Stomach smooth muscle (tissue), 2 donors: ENCODE data around the gene MAP3K21.

ENCODE experiments used
- H3K27ac ChIP-seq: one replicate; pipeline ENCODE4 v1.7.0; 2013; ENCODE audit warnings: mild to moderate bottlenecking, low read length, inconsistent platforms
- H3K27me3 ChIP-seq, 2 donors: one replicate each; pipeline ENCODE4 v1.7.0; 2013; ENCODE audit warnings: low read length in 2 of 2; ENCODE audit not compliant: insufficient read depth in 2 of 2, control insufficient read depth in 1 of 2
- H3K36me3 ChIP-seq, 2 donors: one replicate each; pipeline ENCODE4 v1.7.0; 2013; ENCODE audit warnings: low read length in 2 of 2; ENCODE audit not compliant: control insufficient read depth in 2 of 2, insufficient read depth in 2 of 2
- H3K4me1 ChIP-seq: one replicate; pipeline ENCODE4 v1.7.0; 2013; ENCODE audit warnings: low read length; ENCODE audit not compliant: control insufficient read depth, insufficient read depth
- H3K4me3 ChIP-seq, 2 donors: one replicate each; pipeline ENCODE4 v1.7.0; 2013; ENCODE audit warnings: low read length in 2 of 2
- H3K9ac ChIP-seq, 2 donors: one replicate each; pipeline ENCODE4 v1.7.0; 2013; ENCODE audit warnings: low read length in 2 of 2, mild to moderate bottlenecking in 1 of 2
- H3K9me3 ChIP-seq, 2 donors: one replicate each; pipeline ENCODE4 v1.7.0; 2013; ENCODE audit warnings: low read length in 2 of 2; ENCODE audit not compliant: control insufficient read depth in 2 of 2
- donor health status: healthy.
- donor health status: Pancreatic carcinoma.

MAP3K21 gene

DNA sequence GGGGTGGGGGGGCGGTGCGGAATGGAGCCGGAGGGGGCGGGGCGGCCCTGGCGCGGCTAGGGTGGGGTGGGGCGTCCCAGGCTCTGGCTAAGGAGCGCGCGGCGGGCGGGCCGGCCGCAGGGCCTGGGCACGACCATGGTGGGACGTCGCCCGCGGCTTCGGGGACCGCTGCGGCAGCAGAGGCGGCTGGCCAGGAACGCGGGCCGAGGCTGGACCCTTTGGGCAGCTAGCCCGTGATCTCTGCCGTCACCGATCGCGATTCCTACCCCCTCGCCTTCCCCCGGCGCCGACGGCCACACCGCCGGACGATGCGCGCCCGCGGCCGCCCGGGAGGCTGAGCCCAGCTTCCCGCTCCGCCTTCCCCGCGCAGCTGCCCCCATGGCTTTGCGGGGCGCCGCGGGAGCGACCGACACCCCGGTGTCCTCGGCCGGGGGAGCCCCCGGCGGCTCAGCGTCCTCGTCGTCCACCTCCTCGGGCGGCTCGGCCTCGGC, at the start of gene MAP3K21:
Gene MAP3K21, plus strand, starts transcription at position 74 of the 491 bp plus-strand sequence. Its CDS starts 305 bp downstream, at position 379.
- Histone ChIP-seq H3K9me3 (no peaks in the 10 kb centered on the region), H3K4me3 (peak within 1 kb of the TSS; percentile 57 to 73), H3K4me1 (peaks cover 17% of the 10 kb centered on the region), H3K9ac (no peak within 1 kb of the TSS), H3K36me3 (no peaks in the 10 kb centered on the region), H3K27ac (no peak within 1 kb of the TSS), H3K27me3 (peaks cover 11 to 29% of the 10 kb centered on the region in 2 donors)

DNA sequence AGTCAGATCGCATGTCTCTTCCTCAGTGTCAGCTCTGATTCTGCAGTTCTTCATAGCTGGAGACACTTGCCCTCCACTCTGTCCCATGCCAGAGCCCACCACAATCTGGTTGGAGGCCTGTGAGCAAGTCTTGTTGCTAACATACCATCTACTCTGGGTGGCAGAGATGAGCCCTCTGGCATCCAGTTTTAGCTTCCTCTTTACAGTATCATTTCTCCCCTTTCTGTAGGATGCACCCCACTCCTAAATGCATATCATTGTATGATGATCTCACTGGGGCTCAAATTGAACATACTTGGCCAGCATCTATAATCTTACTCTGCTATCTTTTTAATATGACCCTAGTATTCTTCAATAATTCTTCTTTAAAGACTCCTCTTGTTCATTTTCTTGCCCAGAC, 48.9 kb upstream of the MAP3K21 start:
- Histone ChIP-seq H3K27me3 (no peaks in the 10 kb centered on the region), H3K9ac (no peak overlapping the region), H3K27ac (no peak overlapping the region), H3K4me3 (no peak overlapping the region), H3K9me3 (no peaks in the 10 kb centered on the region), H3K4me1 (no peaks in the 10 kb centered on the region), H3K36me3 (no peaks in the 10 kb centered on the region)

DNA sequence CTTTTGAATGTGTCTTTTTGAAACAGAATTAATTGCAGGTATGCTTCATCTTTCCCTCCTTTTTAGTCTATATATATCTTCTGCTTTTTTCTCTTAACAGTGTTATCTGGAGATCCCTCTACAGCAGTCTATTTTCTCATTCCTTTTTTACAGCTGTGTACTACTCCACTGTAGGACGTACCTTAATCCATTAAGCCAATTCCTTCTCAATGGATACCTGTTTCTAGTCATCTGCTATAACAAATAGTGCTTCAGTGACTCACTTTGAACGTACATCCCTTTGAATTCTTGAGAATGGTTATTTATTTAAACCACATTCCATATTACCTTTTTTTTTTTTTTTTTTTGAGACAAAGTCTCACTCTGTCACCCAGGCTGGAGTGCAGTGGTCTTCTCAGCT, 47.6 kb upstream of the MAP3K21 start:
- Histone ChIP-seq H3K9ac (no peak overlapping the region), H3K27me3 (no peaks in the 10 kb centered on the region), H3K4me3 (no peak overlapping the region), H3K27ac (no peak overlapping the region), H3K36me3 (no peaks in the 10 kb centered on the region), H3K9me3 (no peaks in the 10 kb centered on the region), H3K4me1 (no peaks in the 10 kb centered on the region)

DNA sequence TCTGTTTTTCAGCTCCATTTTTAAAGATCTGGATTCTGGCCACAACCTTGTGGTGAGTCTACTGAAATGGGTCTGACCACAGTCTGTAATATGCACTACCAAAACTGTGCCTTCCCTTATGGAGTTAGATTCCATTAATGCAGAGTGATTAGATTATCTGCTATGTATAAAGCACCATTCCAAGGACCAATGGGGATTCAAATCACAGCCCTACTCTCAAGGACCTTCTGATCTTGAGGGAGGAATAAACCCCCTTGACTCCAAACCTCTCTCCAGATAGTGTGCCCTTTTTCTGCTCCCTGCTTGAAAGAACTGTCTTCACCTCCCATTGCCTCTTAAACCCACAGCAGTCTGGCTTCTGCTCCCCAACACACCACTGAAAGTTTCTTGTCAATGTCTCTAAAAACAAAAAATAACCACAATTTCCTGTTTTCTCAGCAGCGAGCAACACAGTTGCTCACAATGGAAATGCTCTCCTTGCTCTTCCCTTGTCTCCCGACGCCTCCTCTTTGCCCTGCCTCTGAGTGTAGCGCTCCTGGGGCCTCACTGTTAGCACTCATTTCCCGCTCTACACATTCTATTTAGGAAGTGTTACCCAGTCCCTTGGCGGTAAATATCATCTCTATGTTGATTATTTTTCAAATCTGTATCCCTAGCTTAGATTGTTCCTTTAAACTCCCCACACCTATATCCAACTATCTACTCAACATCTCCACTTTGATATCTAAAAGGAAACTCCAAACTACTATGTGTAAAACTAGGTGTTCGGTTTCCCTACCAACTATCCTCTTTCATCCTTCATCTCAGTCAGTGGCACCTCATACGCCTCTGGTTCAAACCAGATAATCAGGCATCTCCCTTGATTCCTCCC, 45.6 kb upstream of the MAP3K21 start:
- Histone ChIP-seq H3K36me3 (no peaks in the 10 kb centered on the region), H3K27ac (no peak overlapping the region), H3K27me3 (no peaks in the 10 kb centered on the region), H3K9ac (no peak overlapping the region), H3K4me1 (no peaks in the 10 kb centered on the region), H3K9me3 (no peaks in the 10 kb centered on the region), H3K4me3 (no peak overlapping the region)

DNA sequence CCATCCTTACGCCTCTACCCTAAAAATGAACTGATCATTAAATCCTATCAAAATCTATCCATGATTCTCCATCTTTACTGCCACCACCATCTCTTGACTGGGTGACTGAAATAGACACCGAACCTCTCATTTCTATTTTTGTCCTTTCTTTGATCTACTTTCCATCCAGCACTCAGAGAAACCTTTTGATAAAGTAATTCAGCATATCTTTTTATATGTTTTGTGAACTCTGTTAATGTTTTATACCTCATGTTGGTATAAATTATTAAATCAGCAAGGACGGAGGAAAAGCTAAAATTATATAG, 45.0 kb upstream of the MAP3K21 start:
- H3K27me3 ChIP-seq, result no peaks in the 10 kb centered on the region
- no peaks in the 10 kb centered on the region for H3K4me1 ChIP-seq
- no peak overlapping the region for H3K9ac ChIP-seq
- no peaks in the 10 kb centered on the region for H3K9me3 ChIP-seq
- H3K27ac ChIP-seq, result no peak overlapping the region
- H3K4me3 ChIP-seq, result no peak overlapping the region
- H3K36me3 ChIP-seq, result no peaks in the 10 kb centered on the region

DNA sequence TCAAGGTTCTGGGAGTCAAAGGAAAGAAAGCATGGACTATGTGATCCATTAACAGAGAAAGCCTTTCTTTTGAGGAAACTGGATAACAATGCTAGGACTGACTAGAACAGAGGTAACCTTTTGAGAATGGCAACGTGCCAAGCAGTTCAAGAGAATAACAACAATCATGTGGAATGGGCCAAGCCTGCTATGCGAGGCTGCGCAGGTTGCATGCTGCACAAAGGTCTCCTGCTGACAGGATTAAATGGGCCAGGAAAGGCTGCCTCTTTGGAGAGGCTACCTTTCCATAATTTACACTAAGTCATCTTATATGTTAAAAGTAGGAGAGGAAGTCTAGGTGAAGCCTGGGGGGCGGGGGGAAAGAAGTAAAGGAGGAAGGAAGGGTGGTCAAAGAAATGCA, 37.8 kb upstream of the MAP3K21 start:
- H3K27me3 ChIP-seq, result no peaks in the 10 kb centered on the region
- no peak overlapping the region for H3K27ac ChIP-seq
- no peaks in the 10 kb centered on the region for H3K9me3 ChIP-seq
- no peak overlapping the region for H3K9ac ChIP-seq
- H3K4me3 ChIP-seq, result no peak overlapping the region
- no peaks in the 10 kb centered on the region for H3K36me3 ChIP-seq
- no peaks in the 10 kb centered on the region for H3K4me1 ChIP-seq

DNA sequence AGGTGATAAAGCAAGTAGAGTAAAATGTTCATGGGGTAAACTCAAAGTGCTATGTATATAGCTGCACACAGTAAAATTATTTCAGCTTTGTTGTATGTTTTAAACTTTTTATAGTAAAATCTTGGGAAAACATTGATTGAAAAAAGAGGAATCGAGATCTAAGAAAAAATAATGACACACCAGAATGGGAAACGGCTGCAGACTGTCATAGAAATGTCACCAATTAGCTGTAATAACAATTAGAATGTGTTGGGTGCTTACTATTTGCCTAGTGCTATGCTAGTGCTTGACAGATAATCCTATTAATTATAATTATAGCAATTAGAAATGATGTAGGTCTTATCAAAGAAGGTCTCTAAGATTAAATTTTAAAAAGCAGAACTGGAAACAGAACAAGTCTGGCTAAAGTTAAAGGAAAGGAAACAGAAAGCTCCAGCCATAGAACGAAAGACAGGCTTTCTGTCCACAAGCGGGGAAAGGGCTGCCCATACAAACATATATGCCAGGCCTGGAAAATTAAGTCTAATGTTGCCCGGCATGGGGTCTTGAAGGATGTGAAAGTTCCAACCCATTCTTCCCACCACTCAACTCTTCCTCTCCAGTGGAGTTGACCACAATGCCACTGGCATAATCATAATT, 37.0 kb upstream of the MAP3K21 start:
- Histone ChIP-seq H3K9me3 (no peaks in the 10 kb centered on the region), H3K27ac (no peak overlapping the region), H3K4me1 (peaks cover under 1% of the 10 kb centered on the region), H3K36me3 (no peaks in the 10 kb centered on the region), H3K9ac (no peak overlapping the region), H3K4me3 (no peak overlapping the region), H3K27me3 (peaks cover 0 to 5% of the 10 kb centered on the region in 2 donors)

DNA sequence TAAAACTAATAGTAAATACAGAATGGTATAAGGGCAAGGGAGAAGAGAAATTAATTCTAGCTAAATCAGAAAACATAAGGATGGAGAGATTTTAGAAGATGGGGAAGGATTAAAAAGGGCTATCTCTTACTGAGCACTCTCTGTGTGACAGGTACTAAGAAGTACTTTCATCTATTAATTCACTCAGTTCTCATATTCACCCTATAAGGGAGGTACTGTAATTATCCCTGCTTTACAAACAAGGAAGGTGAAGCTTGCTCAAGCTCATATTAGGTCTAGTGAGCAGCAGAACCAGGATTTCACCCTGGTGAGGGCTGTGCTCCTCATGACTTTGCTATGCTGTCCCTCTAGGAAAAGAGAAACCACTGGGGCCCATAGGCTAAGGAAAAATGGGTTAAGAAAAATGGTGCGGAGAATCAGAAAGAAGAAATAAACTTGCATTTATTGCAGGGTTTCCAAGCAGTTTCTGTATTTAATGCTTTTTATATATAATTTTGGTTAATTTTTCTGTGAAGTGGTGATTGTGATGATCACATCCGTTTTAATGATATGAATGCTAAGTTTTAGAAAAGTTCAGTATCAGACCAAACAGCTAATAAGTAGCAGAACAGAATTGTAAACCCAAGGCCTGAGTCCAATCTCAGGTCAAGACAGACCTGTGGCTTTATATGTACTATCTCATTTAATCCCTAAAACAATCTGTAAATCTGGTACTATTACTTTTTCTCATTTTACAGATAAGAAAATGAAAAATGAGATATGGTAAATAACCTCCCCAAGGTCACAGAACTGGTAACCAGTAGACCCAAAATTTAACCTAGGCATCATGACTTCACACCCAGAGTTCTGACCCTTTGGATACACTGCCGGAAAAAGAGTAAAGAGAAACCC, 33.7 kb upstream of the MAP3K21 start:
- H3K27me3 ChIP-seq, result peaks cover 8 to 12% of the 10 kb centered on the region in 2 donors
- H3K9me3 ChIP-seq, result no peaks in the 10 kb centered on the region
- no peaks in the 10 kb centered on the region for H3K36me3 ChIP-seq
- no peak overlapping the region for H3K9ac ChIP-seq
- no peak overlapping the region for H3K4me3 ChIP-seq
- H3K27ac ChIP-seq, result no peak overlapping the region
- H3K4me1 ChIP-seq, result peaks cover 5% of the 10 kb centered on the region

DNA sequence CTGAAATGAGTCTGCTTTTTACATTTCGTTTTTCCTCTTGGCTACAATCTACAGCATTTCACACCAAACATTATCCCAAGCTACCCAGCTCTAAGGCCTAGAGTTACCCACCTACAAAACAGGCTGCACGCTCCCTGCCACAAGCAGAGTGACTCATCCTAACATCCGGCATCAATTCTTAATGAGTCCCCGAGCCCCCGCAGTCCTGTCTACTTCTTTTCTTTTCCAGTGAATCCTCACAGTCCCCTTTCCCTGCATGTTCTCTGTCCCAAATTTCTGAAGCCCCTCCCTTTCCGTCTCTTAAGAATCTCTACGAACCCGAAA, 32.6 kb upstream of the MAP3K21 start:
- Histone ChIP-seq H3K4me1 (peaks cover 5% of the 10 kb centered on the region), H3K27me3 (peaks cover 8 to 12% of the 10 kb centered on the region in 2 donors), H3K36me3 (no peaks in the 10 kb centered on the region), H3K9me3 (no peaks in the 10 kb centered on the region), H3K4me3 (peak overlapping the region; percentile 37 to 69), H3K27ac (no peak overlapping the region), H3K9ac (peak overlapping the region in 1 of 2 donors; percentile 29)

DNA sequence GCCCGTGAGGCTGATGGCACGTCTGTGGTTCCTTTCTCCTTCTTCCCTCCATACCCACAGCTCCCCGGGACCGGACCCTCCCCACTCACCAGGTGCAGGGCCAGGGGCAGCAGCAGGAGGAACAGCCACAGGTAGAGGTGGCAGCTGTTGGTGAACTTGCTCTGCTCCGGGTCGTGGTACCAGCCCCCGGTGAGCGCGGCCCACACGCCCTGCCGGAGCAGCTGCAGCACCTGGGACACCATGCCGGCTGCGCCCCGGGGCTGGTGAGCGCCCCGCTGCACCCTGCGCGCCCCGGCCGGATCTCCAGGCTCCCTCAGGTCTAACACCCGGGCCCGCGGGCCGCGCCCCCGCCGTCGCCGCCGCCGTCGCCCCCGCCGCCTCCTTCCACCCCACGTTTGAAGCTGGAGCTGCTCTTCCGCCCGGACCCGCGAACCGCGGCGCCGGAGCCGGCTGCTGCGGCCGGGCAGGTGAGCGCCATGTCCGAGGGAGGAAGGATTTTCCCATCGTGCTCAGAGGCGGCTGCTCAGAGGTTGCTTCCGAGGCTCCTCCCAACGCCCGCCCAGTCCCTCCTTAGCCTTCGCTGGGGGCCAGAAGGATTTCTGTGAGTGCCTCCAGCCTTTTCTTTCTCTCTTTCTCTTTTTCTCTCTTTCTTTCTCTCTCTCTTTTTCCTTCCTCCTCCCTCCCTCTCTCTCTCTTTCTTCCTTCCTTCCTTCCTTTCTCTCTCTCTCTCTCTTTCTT, 32.1 kb upstream of the MAP3K21 start, which contains the start of gene PCNX2:
Gene PCNX2, minus strand, starts transcription at position 489 of the 738 bp plus-strand sequence. Its CDS starts 247 bp downstream, at position 242.
- Histone ChIP-seq H3K9me3 (no peaks in the 10 kb centered on the region), H3K9ac (peak within 1 kb of the TSS in 1 of 2 donors; percentile 29), H3K27ac (no peak within 1 kb of the TSS), H3K4me1 (peaks cover 5% of the 10 kb centered on the region), H3K4me3 (peak within 1 kb of the TSS; percentile 37 to 69), H3K36me3 (no peaks in the 10 kb centered on the region), H3K27me3 (peaks cover 8 to 12% of the 10 kb centered on the region in 2 donors)
